ENCODE measurements around the gene LPAR5. TPM values are rescaled to one million over a fixed set of nuclear protein-coding genes. Genes with fewer than 3 reads are reported as not detected.

Gene LPAR5
- total and polyA plus RNA-seq, 2 of the 8 experiments (the other 6 are each of a cell fraction or from before 2014, with no cell fraction given) = 0.22 to 0.24 TPM

DNA sequence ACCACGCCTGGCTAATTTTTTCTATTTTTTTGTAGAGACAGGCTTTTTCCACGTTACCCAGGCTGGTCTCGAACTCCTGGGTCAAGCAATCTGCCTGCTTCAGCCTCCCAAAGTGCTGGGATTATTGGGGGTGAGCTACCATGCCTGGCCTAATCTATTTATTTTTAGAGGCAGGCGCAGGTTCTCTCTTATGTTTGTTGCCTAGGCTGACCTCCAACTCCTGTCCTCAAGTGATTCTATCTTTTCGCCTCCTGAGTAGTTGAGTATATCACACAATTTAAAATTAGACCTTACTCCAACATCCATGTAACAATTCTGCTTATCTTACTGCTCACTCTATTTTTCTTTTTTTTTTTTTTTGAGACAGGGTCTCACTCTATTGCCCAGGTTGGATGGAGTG, 18.2 kb upstream of the LPAR5 start (continued):
- TF ChIP-seq CTBP2 (IDR thresholded peaks at IDR 0.05; ENCODE audit: borderline replicate concordance, insufficient read depth, insufficient read length, low read length) = no peak

Data from H1 (cell line).